Measurements from ENCODE around the gene COBL. TPM values are rescaled to one million over a fixed set of nuclear protein-coding genes. Genes with fewer than 3 reads are reported as not detected.

Gene COBL
- total RNA-seq, 2 experiments from 2014 or later: not detected

DNA sequence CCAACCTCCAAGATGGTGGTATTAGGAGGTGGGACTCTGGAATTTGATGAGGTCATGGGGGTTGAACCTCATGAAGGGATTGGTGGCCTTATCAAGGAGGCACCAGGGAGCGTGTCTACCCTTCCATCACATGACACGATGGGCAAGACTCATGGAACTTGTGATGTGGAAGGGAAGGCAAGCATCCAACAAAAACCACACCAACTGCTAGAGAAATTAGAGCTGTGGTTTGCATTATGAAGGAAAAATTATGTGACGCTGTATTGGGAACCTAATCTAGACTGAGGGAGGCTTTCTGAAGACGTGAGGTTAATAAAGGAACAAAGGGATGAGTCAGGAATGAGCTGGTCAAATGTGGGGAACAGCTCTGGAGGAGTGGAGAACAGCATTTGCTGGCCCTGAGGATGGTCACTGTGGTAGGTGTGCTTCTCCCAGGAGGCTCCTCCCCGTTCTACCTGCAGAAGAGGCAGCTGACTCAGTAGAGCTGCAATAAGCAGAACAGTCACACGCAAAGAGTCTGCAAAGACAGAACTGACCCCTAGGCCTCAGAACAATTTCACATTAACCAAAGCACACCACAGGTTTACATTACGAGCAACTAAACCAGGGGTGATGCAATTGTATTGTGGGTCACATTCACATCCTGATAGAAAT is 297.3 kb downstream of the COBL start:
- peaks cover 3% of the 10 kb centered on the region for H3K27me3 Mint-ChIP-seq (ENCODE audit: low read depth)
- H3K4me3 Mint-ChIP-seq: no peak overlapping the region
- no peak overlapping the region for H3K27ac Mint-ChIP-seq
- H3K36me3 Mint-ChIP-seq (ENCODE audit: low read depth): no peaks in the 10 kb centered on the region
- ATAC-seq (no peak), DNase-seq (no peak)
- no peaks in the 10 kb centered on the region for H3K9me3 Mint-ChIP-seq (ENCODE audit: insufficient read depth)
- H3K4me1 Mint-ChIP-seq (ENCODE audit: low read depth): peaks cover 4% of the 10 kb centered on the region
- CTCF ChIA-PET: interaction anchor here (0.9 to 1.2 kb wide), 2 partner anchors 142 to 143 kb away, joined by 3 to 6 read pairs; no protein-coding TSS in a partner anchor
- POLR2A ChIA-PET: no interaction called here

DNA sequence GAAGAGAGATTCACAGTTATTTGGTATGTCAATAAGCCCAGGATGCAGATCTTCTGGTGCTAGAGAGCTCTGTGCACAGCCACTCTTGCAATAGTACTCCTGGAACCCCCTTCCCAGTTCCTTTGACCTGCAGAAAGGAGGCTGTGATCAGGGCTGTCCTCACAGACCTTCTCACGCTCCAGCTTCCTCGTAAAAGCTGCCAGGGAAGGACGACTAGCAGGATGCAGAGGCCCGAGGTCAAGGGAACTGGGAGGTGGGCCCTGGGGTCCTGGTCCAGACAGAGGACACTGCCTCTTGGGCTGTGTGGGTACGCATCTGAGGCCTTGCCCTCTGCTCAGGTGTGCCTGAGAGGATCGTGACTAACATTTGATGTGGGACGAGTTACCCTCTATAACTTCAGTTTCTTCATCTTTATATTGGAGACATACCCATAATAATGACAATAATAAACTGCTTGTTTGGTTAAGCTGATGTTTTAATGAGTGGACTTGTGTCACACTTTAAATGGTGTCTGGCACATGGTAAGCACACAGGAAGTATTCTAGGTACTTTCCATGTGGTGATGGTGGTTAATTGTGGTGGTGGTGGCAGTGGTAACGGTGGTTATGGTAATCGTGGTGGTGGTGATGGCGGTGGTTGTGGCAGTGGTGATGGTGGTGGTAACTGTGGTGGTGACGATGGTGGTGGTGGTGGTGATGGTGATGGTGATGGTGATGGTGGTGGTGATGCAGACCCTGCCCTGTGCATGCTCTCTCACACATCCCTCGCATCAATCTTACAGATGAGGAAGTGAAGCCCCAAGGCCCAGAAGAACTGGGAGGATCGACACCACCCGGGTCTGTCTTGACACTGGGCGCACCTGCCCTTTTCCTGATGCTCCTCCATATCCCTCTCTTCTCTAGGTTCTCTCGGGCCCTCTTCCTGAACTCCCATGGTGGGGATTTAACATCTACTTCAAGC is 298.8 kb downstream of the COBL start:
- Mint-ChIP-seq H3K27ac (peak overlapping the region; percentile 54), H3K4me3 (no peak overlapping the region), H3K36me3 (ENCODE audit: low read depth) (no peaks in the 10 kb centered on the region), H3K4me1 (ENCODE audit: low read depth) (peaks cover 4% of the 10 kb centered on the region), H3K27me3 (ENCODE audit: low read depth) (peaks cover 3% of the 10 kb centered on the region), H3K9me3 (ENCODE audit: insufficient read depth) (no peaks in the 10 kb centered on the region)
- ATAC-seq (no peak), DNase-seq (no peak)
- CTCF ChIA-PET: no interaction called here
- POLR2A ChIA-PET: no interaction called here

DNA sequence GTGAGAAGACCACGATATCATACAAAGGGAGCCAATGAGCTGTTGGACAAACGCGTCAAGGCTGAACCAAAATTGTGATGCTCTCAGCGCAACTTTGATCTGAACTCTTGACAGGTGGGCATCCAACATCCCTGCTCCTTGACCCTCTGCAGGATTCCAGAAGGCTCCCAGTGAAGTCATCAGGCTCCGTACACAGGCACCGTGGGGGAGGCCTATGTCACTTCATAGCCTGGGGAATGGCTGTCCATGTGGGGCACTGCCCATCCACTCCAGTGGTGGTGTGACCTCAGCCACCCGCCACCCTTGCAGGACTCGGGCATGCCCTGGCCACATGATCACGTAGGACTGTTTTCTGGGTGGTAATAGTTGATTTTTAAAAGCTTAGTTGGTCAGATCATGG is 300.1 kb downstream of the COBL start:
- H3K9me3 Mint-ChIP-seq (ENCODE audit: insufficient read depth): no peaks in the 10 kb centered on the region
- H3K27ac Mint-ChIP-seq: no peak overlapping the region
- ATAC-seq: no peak
- peaks cover 3% of the 10 kb centered on the region for H3K27me3 Mint-ChIP-seq (ENCODE audit: low read depth)
- H3K36me3 Mint-ChIP-seq (ENCODE audit: low read depth): no peaks in the 10 kb centered on the region
- DNase-seq: no peak
- POLR2A ChIA-PET: no interaction called here
- H3K4me1 Mint-ChIP-seq (ENCODE audit: low read depth): peaks cover 4% of the 10 kb centered on the region
- CTCF ChIA-PET: no interaction called here
- H3K4me3 Mint-ChIP-seq: no peak overlapping the region

DNA sequence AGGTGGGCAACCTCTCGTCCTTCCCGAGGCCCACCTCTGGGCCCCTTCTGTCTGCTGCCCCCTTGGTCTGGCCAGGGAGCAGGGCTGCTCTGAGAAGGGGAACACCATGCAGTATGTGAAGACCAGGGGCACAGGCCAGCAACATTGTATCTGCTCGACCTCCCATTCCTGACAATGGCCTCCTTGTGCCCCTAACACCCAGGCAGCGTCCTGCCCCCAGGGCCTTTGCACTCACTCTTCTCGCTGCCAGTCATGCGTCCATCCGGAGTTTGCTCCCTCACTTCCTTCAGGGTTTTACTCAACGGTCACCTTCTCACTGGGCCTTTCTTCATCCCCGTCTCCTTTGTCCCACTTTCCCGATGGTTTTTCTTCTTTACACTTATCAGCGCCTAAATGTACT is 301.0 kb downstream of the COBL start:
- H3K9me3 Mint-ChIP-seq (ENCODE audit: insufficient read depth): no peaks in the 10 kb centered on the region
- CTCF ChIA-PET: no interaction called here
- H3K4me3 Mint-ChIP-seq: no peak overlapping the region

GRCh38 chr7:51014811-51015210 is 301.8 kb downstream of the COBL start:
- ChIA-PET CTCF (no interaction called here), POLR2A (no interaction called here)
- no peak overlapping the region for H3K27ac Mint-ChIP-seq
- no peaks in the 10 kb centered on the region for H3K9me3 Mint-ChIP-seq (ENCODE audit: insufficient read depth)
- no peak for ATAC-seq
- peaks cover 4% of the 10 kb centered on the region for H3K4me1 Mint-ChIP-seq (ENCODE audit: low read depth)
- no peaks in the 10 kb centered on the region for H3K36me3 Mint-ChIP-seq (ENCODE audit: low read depth)
- DNase-seq: peak; percentile 12
- H3K4me3 Mint-ChIP-seq: no peak overlapping the region
- H3K27me3 Mint-ChIP-seq (ENCODE audit: low read depth): peaks cover 3% of the 10 kb centered on the region

More for the DNA sequence above, 301.0 kb downstream of the COBL start:
- Mint-ChIP-seq H3K36me3 (ENCODE audit: low read depth) (no peaks in the 10 kb centered on the region), H3K27ac (no peak overlapping the region), H3K4me1 (ENCODE audit: low read depth) (peaks cover 4% of the 10 kb centered on the region), H3K27me3 (ENCODE audit: low read depth) (peaks cover 3% of the 10 kb centered on the region)
- ATAC-seq: no peak
- POLR2A ChIA-PET: no interaction called here
- no peak for DNase-seq

GRCh38 chr7:51013861-51014511 is 302.6 kb downstream of the COBL start:
- ATAC-seq: no peak
- DNase-seq: peak; percentile 4
- H3K27me3 Mint-ChIP-seq (ENCODE audit: low read depth): peaks cover 3% of the 10 kb centered on the region
- H3K4me3 Mint-ChIP-seq: no peak overlapping the region
- H3K36me3 Mint-ChIP-seq (ENCODE audit: low read depth): no peaks in the 10 kb centered on the region
- POLR2A ChIA-PET: no interaction called here
- no peak overlapping the region for H3K27ac Mint-ChIP-seq
- H3K9me3 Mint-ChIP-seq (ENCODE audit: insufficient read depth): no peaks in the 10 kb centered on the region
- CTCF ChIA-PET: no interaction called here
- H3K4me1 Mint-ChIP-seq (ENCODE audit: low read depth): peaks cover 4% of the 10 kb centered on the region

GRCh38 chr7:51013218-51013786 is 303.3 kb downstream of the COBL start:
- no peak for ATAC-seq
- ChIA-PET POLR2A (no interaction called here), CTCF (no interaction called here)
- Mint-ChIP-seq H3K4me1 (ENCODE audit: low read depth) (peaks cover 3% of the 10 kb centered on the region), H3K4me3 (no peak overlapping the region), H3K27ac (no peak overlapping the region), H3K36me3 (ENCODE audit: low read depth) (no peaks in the 10 kb centered on the region), H3K9me3 (ENCODE audit: insufficient read depth) (no peaks in the 10 kb centered on the region), H3K27me3 (ENCODE audit: low read depth) (peaks cover 3% of the 10 kb centered on the region)
- peak; percentile 10 for DNase-seq

- Mint-ChIP-seq H3K9me3 (ENCODE audit: insufficient read depth) (no peaks in the 10 kb centered on the region), H3K27me3 (ENCODE audit: low read depth) (peaks cover 3% of the 10 kb centered on the region), H3K4me3 (no peak overlapping the region), H3K4me1 (ENCODE audit: low read depth) (no peaks in the 10 kb centered on the region), H3K27ac (no peak overlapping the region), H3K36me3 (ENCODE audit: low read depth) (no peaks in the 10 kb centered on the region)
- ATAC-seq: no peak
- CTCF ChIA-PET: no interaction called here
- DNase-seq: peak; percentile 12
- POLR2A ChIA-PET: no interaction called here
Observed at GRCh38 chr7:51012569-51013217, 303.9 kb downstream of the COBL start.

GRCh38 chr7:51011710-51012350 is 304.8 kb downstream of the COBL start:
- DNase-seq (peak; percentile 3), ATAC-seq (no peak)
- Mint-ChIP-seq H3K9me3 (ENCODE audit: insufficient read depth) (no peaks in the 10 kb centered on the region), H3K27me3 (ENCODE audit: low read depth) (peaks cover 3% of the 10 kb centered on the region), H3K27ac (no peak overlapping the region), H3K4me1 (ENCODE audit: low read depth) (no peaks in the 10 kb centered on the region), H3K36me3 (ENCODE audit: low read depth) (no peaks in the 10 kb centered on the region), H3K4me3 (no peak overlapping the region)
- ChIA-PET CTCF (no interaction called here), POLR2A (no interaction called here)

GRCh38 chr7:51010534-51010933 is 306.1 kb downstream of the COBL start:
- Mint-ChIP-seq H3K27ac (no peak overlapping the region), H3K4me3 (no peak overlapping the region), H3K9me3 (ENCODE audit: insufficient read depth) (no peaks in the 10 kb centered on the region), H3K27me3 (ENCODE audit: low read depth) (peaks cover 3% of the 10 kb centered on the region), H3K36me3 (ENCODE audit: low read depth) (no peaks in the 10 kb centered on the region), H3K4me1 (ENCODE audit: low read depth) (no peaks in the 10 kb centered on the region)
- ATAC-seq (no peak), DNase-seq (no peak)
- CTCF ChIA-PET: no interaction called here
- POLR2A ChIA-PET: no interaction called here

- Mint-ChIP-seq H3K9me3 (ENCODE audit: insufficient read depth) (no peaks in the 10 kb centered on the region), H3K36me3 (ENCODE audit: low read depth) (no peaks in the 10 kb centered on the region), H3K4me3 (no peak overlapping the region), H3K27me3 (ENCODE audit: low read depth) (no peaks in the 10 kb centered on the region), H3K27ac (no peak overlapping the region), H3K4me1 (ENCODE audit: low read depth) (no peaks in the 10 kb centered on the region)
- CTCF ChIA-PET: no interaction called here
- no peak for DNase-seq
- POLR2A ChIA-PET: no interaction called here
- no peak for ATAC-seq
Observed at GRCh38 chr7:51009716-51010496, 306.7 kb downstream of the COBL start.

All from activated CD8-positive, alpha-beta T cell treated with anti-CD3 and anti-CD28 coated beads, Interleukin-2, amount 10 ng/mL, durations not matched to agents 7 days and 5 days (primary cell).